Measurements from ENCODE around the gene SLC17A1. TPM values are rescaled to one million over a fixed set of nuclear protein-coding genes. Genes with fewer than 3 reads are reported as not detected.

The SLC17A1 gene
- total and polyA plus RNA-seq, 2 donors (not counting 3 experiments of a cell fraction or from before 2014, with no cell fraction given), result not detected

GRCh38 chr6:25748049-25748448 is 83.8 kb downstream of the SLC17A1 start:
- Histone ChIP-seq H2AFZ (ENCODE audit: low read depth, low read length) (no peak overlapping the region), H3K4me3 (replicated peaks in 1 of 3; ENCODE audit: insufficient read depth in 1 of 3, low read depth in 1 of 3, low read length in 3 of 3) (no peak overlapping the region), H3K4me1 (ENCODE audit: control insufficient read depth, extremely low read depth, insufficient read depth, low read length) (no peaks in the 10 kb centered on the region), H3K36me3 (ENCODE audit: control insufficient read depth in 2 of 2, extremely low read depth in 1 of 2, insufficient read depth in 2 of 2, low read length in 2 of 2) (no peaks in the 10 kb centered on the region), H3K9me3 (replicated peaks; ENCODE audit: control insufficient read depth, insufficient read depth, low read length) (no peaks in the 10 kb centered on the region), H3K9me1 (replicated peaks; ENCODE audit: control insufficient read depth, extremely low read depth, insufficient read depth, low read length) (no peaks in the 10 kb centered on the region), H3K27me3 (ENCODE audit: control insufficient read depth in 2 of 2, insufficient read depth in 2 of 2, low read length in 2 of 2) (peaks cover 0 to 2% of the 10 kb centered on the region in 2 experiments), H3K79me2 (ENCODE audit: control insufficient read depth, insufficient read depth, low read length) (no peaks in the 10 kb centered on the region), H3K9ac (replicated peaks; ENCODE audit: extremely low read depth, insufficient read depth, low read length) (no peak overlapping the region), H3K27ac (ENCODE audit: insufficient read depth, low read depth, low read length) (no peak overlapping the region), H4K20me1 (replicated peaks; ENCODE audit: control insufficient read depth, extremely low read depth, insufficient read depth, low read length) (no peaks in the 10 kb centered on the region), H3K4me2 (ENCODE audit: insufficient read depth, low read length) (no peak overlapping the region)
- dilution Hi-C loops (cut with MboI; ENCODE audit: extremely low pct_ligation_motif_present, low sequenced_read_pairs), result no loop called here
- intact Hi-C loops (cut with micrococcal nuclease), result no loop called here
- DNase-seq (ENCODE audit: low read depth, low spot score), result no peak
- TF ChIP-seq MYC (IDR thresholded peaks at IDR 0.05; ENCODE audit: low read depth, low read length), result no peak
- TF ChIP-seq EZH2 (IDR thresholded peaks at IDR 0.05; ENCODE audit: borderline replicate concordance, low read depth, low read length, severe bottlenecking), result no peak
- no peak for TF ChIP-seq FOS (IDR thresholded peaks at IDR 0.05; ENCODE audit: borderline replicate concordance, insufficient read depth, low read length)
- TF ChIP-seq POLR2AphosphoS5 (IDR thresholded peaks at IDR 0.05; ENCODE audit: insufficient read depth, low read depth, low read length), result no peak
- TF ChIP-seq CTCF (IDR thresholded peaks at IDR 0.05; ENCODE audit: extremely low read depth in 1 of 2, insufficient read depth in 1 of 2, low read depth in 1 of 2, low read length in 2 of 2), result no peak
- no peak for TF ChIP-seq GATA2 (IDR thresholded peaks at IDR 0.05; ENCODE audit: insufficient read depth, insufficient read length, low read depth, low read length)
- no peak for TF ChIP-seq MAX (IDR thresholded peaks at IDR 0.05; ENCODE audit: insufficient read depth, insufficient read length)
- no peak for TF ChIP-seq POLR2A (IDR thresholded peaks at IDR 0.05; ENCODE audit: low read depth, low read length)
- no peak for TF ChIP-seq JUN (IDR thresholded peaks at IDR 0.05; ENCODE audit: borderline replicate concordance, insufficient read depth, insufficient read length, low read depth)
- ChIA-PET CTCF (interaction anchor here (1.1 to 1.4 kb wide), 2 partner anchors 12 to 19 kb away, joined by 3 to 4 read pairs; no protein-coding TSS in a partner anchor), POLR2A (no interaction called here)
- BruUV-seq (replicated peaks), result no TSS peak
- FAIRE-seq, result no peak

Measured in endothelial cell of umbilical vein (primary cell).